GM18870 (cell line): Measurements from ENCODE around the gene PDCD1.
"Not testable (repeated sequence)": the region's sequence is repeated elsewhere in the genome, so short reads cannot be mapped to it uniquely, and the experiment has no call there.

ENCODE experiments used
- ATAC-seq: cut with Tn5 transposase; IDR thresholded peaks from one replicate; pipeline ENCODE4 v1.9.1; 2021; ENCODE audit warnings: moderate library complexity; ENCODE audit not compliant: unreplicated experiment

The PDCD1 gene

GRCh38 chr2:241814643-241815476, 43.8 kb downstream of the PDCD1 start:
- no peak for ATAC-seq

- ATAC-seq = no peak
These were observed 44.4 kb downstream of the PDCD1 start for GRCh38 chr2:241814393-241814642.

- no peak for ATAC-seq
These were observed 44.9 kb downstream of the PDCD1 start for GRCh38 chr2:241813644-241814392.

- no peak for ATAC-seq
These were observed 45.7 kb downstream of the PDCD1 start for GRCh38 chr2:241812730-241813643.

- no peak for ATAC-seq
These were observed 46.6 kb downstream of the PDCD1 start for GRCh38 chr2:241811952-241812729.

GRCh38 chr2:241811201-241811951, 47.3 kb downstream of the PDCD1 start:
- no peak for ATAC-seq

GRCh38 chr2:241810307-241811200, 48.1 kb downstream of the PDCD1 start:
- no peak for ATAC-seq

- no peak for ATAC-seq
These were observed 49.0 kb downstream of the PDCD1 start for GRCh38 chr2:241809383-241810306.

GRCh38 chr2:241808721-241809382, 49.8 kb downstream of the PDCD1 start, which contains the start of gene NEU4:
Gene NEU4, plus strand, starts transcription at chr2:241809193. Its CDS starts 5,292 bp downstream, at chr2:241814485.
- no peak for ATAC-seq

- ATAC-seq = no peak
These were observed 50.5 kb downstream of the PDCD1 start for GRCh38 chr2:241808051-241808720.

GRCh38 chr2:241806217-241806616, 52.5 kb downstream of the PDCD1 start:
- not testable (repeated sequence) for ATAC-seq

GRCh38 chr2:241804326-241805229, 54.1 kb downstream of the PDCD1 start:
- ATAC-seq = no peak

- ATAC-seq = no peak
These were observed 55.0 kb downstream of the PDCD1 start for GRCh38 chr2:241803387-241804325.
